ENCODE measurements around the gene TST.

The TST gene

DNA sequence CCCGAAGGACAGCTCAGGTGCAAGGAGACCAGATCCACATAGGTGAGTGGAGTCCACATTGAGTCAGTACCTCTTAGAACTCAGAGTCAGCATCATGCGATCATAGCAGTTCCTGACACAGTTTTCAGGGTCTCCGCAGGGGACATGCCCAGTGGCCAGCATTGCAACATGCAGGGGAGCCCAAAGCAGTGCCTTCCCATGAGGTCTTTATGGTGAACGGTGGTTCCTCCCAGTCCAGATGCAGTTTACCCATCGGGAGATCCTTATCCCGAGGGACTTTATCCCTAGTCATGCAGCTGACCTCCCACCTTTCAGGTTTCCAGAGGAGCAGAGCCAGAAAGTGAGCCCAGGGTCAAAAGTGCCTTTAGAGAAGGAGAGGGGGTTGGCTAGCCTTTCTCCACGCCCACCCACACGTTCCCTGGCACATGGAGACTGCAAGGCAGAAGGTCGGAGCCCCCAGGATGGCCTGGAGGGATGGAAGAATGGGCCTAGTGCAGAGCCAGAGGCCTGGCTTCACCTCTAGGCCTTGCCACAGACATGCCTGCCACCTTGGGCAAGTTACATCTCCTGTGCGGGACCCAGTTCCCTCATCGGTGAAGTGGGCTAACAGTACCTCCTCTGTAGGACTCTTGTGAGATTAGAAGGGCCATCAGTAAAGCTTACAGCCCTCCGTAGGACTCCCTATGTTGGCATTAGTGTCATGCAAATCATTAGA, 38.7 kb upstream of the TST start:
- H3K27me3 Mint-ChIP-seq: no peaks in the 10 kb centered on the region
- no peak overlapping the region for H3K4me3 Mint-ChIP-seq
- DNase-seq (no peak), ATAC-seq (no peak)
- H3K27ac Mint-ChIP-seq: no peak overlapping the region
- no peaks in the 10 kb centered on the region for H3K9me3 Mint-ChIP-seq
- H3K4me1 Mint-ChIP-seq: peaks cover 46% of the 10 kb centered on the region

DNA sequence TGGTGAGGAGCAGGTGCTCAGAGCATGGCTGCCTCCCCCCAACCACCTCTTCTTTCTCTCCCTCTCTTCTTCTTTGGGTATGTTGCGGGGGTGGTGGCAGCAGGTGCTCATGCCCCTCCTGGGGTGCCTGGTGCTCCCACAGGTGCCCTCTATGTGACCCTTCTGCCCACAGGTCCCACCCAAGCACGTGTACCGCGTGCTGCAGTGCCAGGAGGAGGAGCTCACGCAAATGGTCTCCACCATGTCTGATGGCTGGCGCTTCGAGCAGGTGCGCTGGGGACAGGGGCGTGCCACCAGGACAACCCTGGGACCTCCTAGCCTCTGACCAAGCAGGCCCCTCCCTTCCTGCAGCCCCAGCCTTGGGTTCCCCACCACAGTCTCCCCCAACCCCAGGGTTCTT, 38.0 kb upstream of the TST start:
- H3K27ac Mint-ChIP-seq: peak overlapping the region in 1 of 2 donors; percentile 3
- H3K27me3 Mint-ChIP-seq: no peaks in the 10 kb centered on the region
- no peaks in the 10 kb centered on the region for H3K9me3 Mint-ChIP-seq
- H3K4me1 Mint-ChIP-seq: peaks cover 46% of the 10 kb centered on the region
- no peak overlapping the region for H3K4me3 Mint-ChIP-seq
- ATAC-seq (no peak), DNase-seq (no peak)

DNA sequence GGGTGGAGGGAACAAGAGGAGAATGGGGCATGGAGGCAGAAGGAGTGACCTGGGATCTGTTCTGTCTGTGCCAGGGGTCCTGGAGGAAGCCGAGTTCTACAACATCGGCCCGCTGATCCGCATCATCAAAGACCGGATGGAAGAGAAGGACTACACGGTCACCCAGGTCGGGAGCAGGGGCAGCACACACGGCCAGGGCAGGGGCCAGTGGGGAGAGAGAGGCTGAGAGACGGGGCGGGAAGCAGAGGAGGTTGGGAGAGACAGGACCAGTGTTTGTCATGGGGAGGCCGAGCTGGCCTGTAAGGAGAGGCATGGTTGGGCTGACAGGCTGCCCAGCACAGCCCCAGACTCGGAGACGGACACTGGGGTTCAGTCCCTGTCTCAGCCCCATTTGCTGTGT, 37.0 kb upstream of the TST start:
- no peak for DNase-seq
- ATAC-seq: no peak
- no peak overlapping the region for H3K4me3 Mint-ChIP-seq
- H3K27ac Mint-ChIP-seq: peak overlapping the region in 1 of 2 donors; percentile 43
- H3K27me3 Mint-ChIP-seq: no peaks in the 10 kb centered on the region
- peaks cover 38% of the 10 kb centered on the region for H3K4me1 Mint-ChIP-seq
- no peaks in the 10 kb centered on the region for H3K9me3 Mint-ChIP-seq

DNA sequence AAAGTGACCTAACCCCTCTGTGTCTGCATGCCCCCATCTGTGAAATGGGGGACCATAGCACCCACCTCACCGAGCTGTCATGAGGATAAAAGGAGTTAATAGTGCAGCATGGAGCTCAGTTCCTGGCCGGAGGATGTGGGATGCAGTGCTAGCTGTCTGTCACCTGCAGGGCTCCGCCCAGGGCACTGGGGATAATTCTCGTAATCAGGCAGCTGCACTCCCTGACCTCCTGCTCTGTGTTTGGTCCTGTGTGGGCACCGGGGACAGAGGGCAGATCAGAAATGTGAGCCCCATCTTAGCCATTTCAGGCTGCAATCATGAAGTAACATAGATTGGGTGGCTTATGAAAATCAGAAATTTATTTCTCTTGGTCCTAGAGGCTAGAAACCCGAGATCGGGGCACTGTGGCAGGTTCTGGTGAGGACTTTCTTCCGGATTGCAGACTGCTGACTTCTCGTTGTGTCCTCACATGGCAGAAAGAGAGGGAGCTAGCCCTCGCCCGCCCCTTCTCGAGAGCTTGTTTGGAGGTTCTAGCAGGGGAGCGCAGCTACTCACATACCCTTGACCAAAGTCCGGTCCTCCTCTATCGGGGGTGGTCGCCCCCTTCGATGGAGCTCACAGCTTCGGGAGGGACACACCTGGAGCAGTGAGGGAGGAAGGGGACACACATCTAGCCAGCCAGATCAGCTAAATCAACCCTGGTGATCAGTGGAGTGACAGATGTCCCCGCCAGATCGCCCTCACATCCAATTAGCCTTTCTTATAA, 35.5 kb upstream of the TST start:
- H3K9me3 Mint-ChIP-seq: no peaks in the 10 kb centered on the region
- H3K4me3 Mint-ChIP-seq: no peak overlapping the region

DNA sequence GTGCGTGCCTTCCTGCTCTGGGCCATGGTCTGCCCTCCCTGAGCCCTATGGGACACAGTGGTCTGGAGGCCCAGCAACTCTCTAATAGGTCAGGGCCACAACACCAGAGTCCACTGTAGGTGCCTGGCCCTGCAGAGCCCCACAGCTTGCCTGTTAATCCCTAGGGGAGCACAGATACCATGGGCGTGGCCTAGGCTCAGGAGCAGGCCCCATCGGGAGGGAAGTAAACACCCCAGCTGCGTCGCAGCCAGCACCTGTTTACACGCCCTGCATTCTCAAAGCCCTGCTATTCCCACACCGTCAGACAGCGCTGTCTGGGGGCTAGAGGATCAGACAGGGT, 34.8 kb upstream of the TST start:
- H3K4me3 Mint-ChIP-seq: no peak overlapping the region
- H3K27me3 Mint-ChIP-seq: no peaks in the 10 kb centered on the region
- no peaks in the 10 kb centered on the region for H3K9me3 Mint-ChIP-seq
- DNase-seq: no peak
- H3K4me1 Mint-ChIP-seq: peaks cover 21% of the 10 kb centered on the region
- no peak overlapping the region for H3K27ac Mint-ChIP-seq
- ATAC-seq: no peak

More for the DNA sequence above, 35.5 kb upstream of the TST start:
- no peak for DNase-seq
- no peak for ATAC-seq
- no peaks in the 10 kb centered on the region for H3K27me3 Mint-ChIP-seq
- H3K27ac Mint-ChIP-seq: no peak overlapping the region
- H3K4me1 Mint-ChIP-seq: peaks cover 24% of the 10 kb centered on the region

DNA sequence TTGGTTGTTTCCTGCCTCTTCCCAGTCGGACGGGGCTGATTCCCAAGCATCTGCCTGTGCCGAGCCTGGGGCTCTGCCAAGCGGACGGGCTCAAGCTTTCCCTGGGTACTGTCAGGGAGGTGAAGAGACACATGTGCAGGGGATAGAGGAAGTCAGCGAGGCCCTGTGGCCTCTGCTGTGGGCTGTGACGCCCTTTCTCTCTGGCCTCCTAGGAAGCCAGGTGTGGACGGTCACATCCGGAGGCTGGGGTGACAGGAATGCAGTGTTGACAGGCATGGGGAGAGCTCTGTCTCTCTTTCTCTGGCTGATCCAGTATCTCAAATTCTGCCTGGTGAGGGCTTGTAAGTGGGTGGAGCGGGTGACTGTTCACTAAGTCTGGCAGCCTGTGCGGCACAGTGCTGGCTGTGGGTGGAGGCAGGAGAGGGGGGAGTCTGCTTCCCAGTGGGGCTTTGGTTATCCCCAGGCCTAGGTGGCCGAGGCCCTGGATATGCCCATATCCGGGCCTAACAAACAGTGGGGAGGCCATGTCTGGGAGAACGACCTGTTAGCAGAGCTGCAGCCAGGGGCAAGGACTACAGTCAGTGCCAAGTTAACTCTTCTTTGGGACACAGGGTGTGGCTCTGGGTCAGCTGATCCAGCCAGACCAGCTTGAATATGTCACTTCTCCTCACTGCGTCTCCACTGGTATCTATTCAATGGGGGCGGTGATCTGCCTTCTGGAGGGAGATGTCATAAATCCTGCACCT, 34.2 kb upstream of the TST start:
- Mint-ChIP-seq H3K4me3 (peak overlapping the region; percentile 32 to 87), H3K4me1 (peaks cover 21% of the 10 kb centered on the region), H3K27ac (no peak overlapping the region), H3K27me3 (no peaks in the 10 kb centered on the region), H3K9me3 (no peaks in the 10 kb centered on the region)
- DNase-seq: no peak
- ATAC-seq: no peak

DNA sequence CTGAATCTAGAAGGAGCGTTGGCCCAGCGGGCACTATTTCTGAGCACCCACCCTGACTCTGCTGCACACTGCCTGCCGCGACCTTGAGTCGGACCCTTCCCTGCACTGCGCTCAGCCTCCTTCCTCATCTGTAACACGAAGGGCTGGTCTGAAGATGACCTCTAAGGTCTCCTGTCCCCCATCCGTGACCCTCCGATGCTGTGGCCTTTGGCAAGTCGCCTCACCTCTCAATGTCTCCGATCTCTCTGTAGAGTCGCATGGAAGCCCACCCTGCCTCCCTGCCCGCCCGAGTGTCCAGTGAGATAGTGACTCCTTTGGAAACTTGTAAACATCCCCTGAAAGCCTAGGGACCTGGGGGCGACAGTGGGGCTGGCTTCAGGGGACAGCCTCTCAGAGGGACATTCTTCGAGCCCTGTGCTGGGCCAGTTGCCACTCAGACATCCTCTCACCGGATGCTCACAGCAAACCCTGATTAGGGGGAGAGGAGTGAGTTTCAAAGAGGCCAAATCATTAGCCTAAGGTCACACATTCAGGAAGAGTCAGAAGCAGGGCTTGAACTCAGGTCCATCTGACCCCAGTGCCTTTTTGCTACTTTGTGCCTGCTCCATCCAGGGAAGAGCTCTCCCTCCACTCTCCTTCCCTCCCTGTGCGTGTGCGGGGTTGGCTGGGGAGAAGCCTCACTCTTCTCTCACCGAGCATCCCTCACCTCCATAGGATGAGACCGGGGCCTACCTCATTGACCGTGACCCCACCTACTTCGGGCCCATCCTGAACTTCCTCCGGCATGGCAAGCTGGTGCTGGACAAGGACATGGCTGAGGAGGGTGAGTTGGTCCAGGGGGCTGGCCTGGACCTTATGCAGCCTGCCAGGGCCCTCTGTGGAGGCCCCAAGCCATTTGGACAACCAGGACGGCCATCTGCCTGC, 33.4 kb upstream of the TST start:
- Mint-ChIP-seq H3K27me3 (no peaks in the 10 kb centered on the region), H3K27ac (peak overlapping the region; percentile 27 to 78), H3K4me3 (peak overlapping the region; percentile 83 to 87), H3K4me1 (peaks cover 21% of the 10 kb centered on the region), H3K9me3 (no peaks in the 10 kb centered on the region)
- DNase-seq (no peak), ATAC-seq (no peak)

DNA sequence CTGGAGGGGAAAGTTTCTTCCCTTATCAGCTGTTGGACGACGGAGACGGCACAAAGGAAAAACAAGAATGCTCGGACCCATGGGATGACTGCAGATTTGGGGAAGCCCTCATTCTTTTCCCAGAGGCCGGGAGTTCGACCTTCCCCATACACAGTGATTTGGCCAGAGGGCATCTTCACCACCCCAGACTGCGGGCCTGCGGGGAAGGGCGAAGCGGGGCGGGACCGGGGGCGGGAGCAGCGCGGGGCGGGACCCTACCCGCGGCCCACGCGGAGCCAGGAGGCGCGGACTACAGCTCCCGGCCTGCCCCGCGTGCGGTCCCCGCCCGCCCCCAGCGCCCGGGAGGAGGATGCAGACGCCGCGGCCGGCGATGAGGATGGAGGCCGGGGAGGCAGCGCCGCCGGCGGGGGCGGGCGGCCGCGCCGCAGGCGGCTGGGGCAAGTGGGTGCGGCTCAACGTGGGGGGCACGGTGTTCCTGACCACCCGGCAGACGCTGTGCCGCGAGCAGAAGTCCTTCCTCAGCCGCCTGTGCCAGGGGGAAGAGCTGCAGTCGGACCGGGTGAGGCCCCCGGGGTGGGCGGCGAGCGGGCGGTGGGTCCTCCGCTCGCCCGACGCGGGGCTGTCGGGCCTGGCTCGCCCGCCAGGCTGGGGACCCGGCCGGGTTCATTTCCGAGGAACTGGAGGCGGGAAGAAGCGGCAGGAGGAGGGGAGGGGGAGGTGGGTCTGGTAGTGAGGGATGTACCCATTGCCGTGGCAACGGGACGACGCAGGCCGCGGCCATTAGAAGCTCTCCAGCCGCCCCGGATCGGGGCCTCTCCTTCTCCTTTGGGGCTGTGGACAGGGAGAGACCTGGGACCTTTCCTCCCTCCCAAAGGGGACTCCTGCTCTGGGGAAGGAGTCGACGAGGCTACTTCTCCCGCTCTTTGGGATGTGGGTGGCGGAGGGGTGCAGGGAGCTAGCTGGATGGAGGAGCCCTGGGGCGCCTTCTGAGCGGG, 32.4 kb upstream of the TST start, which contains the start of gene KCTD17:
Gene KCTD17, plus strand, starts transcription at position 352 of the 995 bp plus-strand sequence. Its CDS starts 19 bp downstream, at position 371.
- peak within 1 kb of the TSS; percentile 83 to 87 for H3K4me3 Mint-ChIP-seq
- peak within 1 kb of the TSS; percentile 27 to 78 for H3K27ac Mint-ChIP-seq
- DNase-seq (peak; percentile 74 to 80), ATAC-seq (peak; percentile 100)
- no peaks in the 10 kb centered on the region for H3K27me3 Mint-ChIP-seq
- no peaks in the 10 kb centered on the region for H3K9me3 Mint-ChIP-seq
- peaks cover 21% of the 10 kb centered on the region for H3K4me1 Mint-ChIP-seq

DNA sequence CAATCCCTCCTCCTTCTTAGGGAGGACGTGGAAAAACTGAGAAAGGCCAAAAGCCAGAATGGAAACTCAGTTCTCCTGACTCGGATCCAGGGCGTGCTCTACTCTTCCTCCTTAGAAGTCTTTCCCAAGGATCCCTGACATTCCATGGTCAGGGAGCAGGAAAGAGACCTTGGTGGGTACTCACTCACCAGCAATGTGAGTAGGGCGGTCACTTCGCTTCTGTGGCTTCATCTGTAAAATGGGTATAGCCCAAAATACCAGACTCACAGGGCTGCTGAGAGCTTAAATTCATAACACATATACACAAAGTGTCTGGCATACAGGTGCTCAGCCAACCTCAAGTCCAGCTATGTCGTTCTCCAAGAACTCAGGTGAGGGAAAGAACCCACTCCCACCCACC, 31.7 kb upstream of the TST start:
- Mint-ChIP-seq H3K9me3 (no peaks in the 10 kb centered on the region), H3K27me3 (no peaks in the 10 kb centered on the region), H3K27ac (no peak overlapping the region), H3K4me1 (peaks cover 20% of the 10 kb centered on the region), H3K4me3 (peak overlapping the region in 1 of 2 donors; percentile 83)
- ATAC-seq (no peak), DNase-seq (no peak)

DNA sequence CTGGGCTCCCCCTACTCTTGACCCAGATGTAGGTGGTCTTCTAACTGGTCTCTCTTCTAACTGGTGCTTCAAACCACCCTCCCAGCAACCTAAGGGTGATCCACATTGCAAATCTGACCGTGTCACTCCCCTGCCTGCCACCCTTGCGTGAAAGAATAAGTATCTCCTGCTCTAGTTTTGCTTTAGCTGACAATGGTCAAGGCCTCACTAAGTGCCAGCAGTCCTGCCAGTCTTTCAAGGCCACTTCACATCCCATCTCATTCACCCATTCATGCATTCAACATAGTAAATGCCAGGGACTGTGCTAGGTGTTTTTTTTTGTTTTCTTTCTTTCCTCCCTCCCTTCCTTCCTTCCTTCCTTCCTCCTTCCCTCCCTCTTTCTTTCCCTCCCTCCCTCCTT, 30.0 kb upstream of the TST start:
- no peaks in the 10 kb centered on the region for H3K9me3 Mint-ChIP-seq
- peaks cover 34% of the 10 kb centered on the region for H3K4me1 Mint-ChIP-seq
- peak overlapping the region in 1 of 2 donors; percentile 21 for H3K27ac Mint-ChIP-seq
- ATAC-seq (no peak), DNase-seq (no peak)
- H3K4me3 Mint-ChIP-seq: no peak overlapping the region
- no peaks in the 10 kb centered on the region for H3K27me3 Mint-ChIP-seq

DNA sequence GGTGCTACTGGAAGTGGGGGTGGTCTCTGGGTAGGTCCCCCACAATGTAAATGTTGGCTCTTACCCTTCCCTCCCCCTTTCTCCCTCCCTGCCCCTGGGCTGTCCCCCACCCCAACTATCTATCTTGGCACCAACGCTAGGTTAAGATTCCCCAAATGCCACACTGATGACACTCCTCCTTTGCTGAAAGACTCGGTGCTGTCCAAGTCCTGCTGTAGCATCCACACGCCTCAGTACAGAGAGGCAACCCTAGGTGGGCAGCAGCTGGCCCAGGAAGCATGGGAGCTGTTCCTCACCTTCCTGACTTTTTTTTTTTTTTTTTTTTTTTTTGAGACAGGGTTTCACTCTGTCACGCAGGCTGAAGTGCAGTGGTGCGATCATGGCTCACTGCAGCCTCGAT, 28.9 kb upstream of the TST start:
- DNase-seq: no peak
- Mint-ChIP-seq H3K27ac (no peak overlapping the region), H3K9me3 (no peaks in the 10 kb centered on the region), H3K4me3 (no peak overlapping the region), H3K27me3 (peaks cover 7% of the 10 kb centered on the region), H3K4me1 (peaks cover 33% of the 10 kb centered on the region)
- ATAC-seq: no peak

DNA sequence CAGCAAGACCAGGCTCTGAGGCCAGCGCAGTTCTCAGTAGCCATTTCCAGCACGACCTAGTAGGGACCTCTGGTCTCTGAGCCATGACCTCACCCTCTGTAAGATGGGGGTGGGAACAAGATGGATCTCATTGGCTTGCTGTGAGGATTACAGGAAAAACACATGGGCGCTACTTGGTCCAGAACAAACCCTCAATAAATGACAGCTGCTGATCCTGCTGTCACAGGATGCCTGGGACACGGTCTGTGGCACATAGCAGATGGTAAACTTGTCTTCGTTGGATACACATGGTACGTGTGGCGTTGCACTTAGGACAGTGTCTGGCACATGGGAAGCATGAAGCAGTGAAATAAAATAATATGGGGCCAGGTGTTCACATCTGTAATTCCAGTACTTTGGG, 27.8 kb upstream of the TST start:
- Mint-ChIP-seq H3K9me3 (no peaks in the 10 kb centered on the region), H3K4me3 (no peak overlapping the region), H3K27ac (no peak overlapping the region), H3K4me1 (peaks cover 22% of the 10 kb centered on the region), H3K27me3 (peaks cover 14% of the 10 kb centered on the region)
- no peak for DNase-seq
- no peak for ATAC-seq

DNA sequence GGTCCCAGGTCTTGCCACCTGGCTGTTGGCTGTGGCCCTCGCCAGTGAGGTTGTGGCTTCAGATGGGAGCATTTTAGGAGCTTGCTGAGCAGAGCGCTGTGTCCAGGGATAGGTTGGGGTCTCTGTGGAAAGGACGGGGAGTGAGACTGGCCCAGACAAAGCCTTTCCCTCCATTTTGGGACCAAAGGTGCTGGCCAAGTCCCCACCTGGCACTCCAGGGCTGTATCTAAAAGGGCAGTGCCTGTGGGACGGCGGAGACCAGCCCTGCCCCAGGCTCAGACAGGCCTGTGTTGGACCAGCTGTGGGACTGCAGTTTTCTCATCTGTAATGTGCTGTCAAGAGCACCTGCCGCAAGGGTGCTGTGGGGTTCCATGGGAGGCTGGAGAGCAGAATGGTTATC, 27.3 kb upstream of the TST start:
- H3K9me3 Mint-ChIP-seq: no peaks in the 10 kb centered on the region
- peaks cover 25% of the 10 kb centered on the region for H3K4me1 Mint-ChIP-seq
- H3K4me3 Mint-ChIP-seq: no peak overlapping the region
- ATAC-seq: no peak
- peaks cover 14% of the 10 kb centered on the region for H3K27me3 Mint-ChIP-seq
- no peak for DNase-seq
- no peak overlapping the region for H3K27ac Mint-ChIP-seq

DNA sequence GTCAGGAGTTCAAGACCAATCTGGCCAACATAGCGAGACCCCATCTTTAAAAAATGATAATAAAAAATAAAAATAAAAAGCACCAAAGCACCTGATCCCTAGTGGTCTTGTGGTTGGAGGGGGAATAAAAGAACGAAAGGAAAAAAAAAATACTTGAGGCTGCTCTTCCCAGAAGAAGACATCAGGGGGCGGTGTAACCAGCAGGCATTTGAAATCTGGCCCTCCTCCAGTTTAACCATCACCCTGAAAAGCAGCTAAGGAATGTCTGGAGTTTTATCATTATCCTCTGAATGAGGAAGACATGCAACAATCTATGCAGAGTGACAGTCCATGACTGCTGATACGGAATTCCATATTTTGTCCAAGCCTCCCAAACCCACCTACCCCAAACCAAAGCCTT, 26.7 kb upstream of the TST start:
- no peak for DNase-seq
- Mint-ChIP-seq H3K4me1 (peaks cover 31% of the 10 kb centered on the region), H3K27ac (no peak overlapping the region), H3K27me3 (peaks cover 14% of the 10 kb centered on the region), H3K9me3 (no peaks in the 10 kb centered on the region), H3K4me3 (no peak overlapping the region)
- no peak for ATAC-seq
